Gastrocnemius medialis (tissue), 4 donors: ENCODE measurements around the gene PLAC1.

Source experiments
- POLR2A ChIP-seq, 2 donors: fragments of 450-650 bp; IDR thresholded peaks; one replicate each; pipeline ENCODE4 v1.6.1; 2017; ENCODE audit warnings: antibody characterized with exemption in 2 of 2, mild to moderate bottlenecking in 2 of 2, moderate library complexity in 2 of 2
- TF ChIP-seq, protein P1 (sequence below), 5 experiments: fragments of 450-650 bp in 3 of 5; fragments of 200-600 bp in 2 of 5; sonication (generic) in 2 of 5; IDR thresholded peaks in 4 of 5; conservative IDR thresholded peaks in 1 of 5; 1 replicate in 4 of 5; 2 replicates in 1 of 5; pipeline ENCODE4 v1.5.1; 2016 to 2019; ENCODE audit warnings: antibody characterized with exemption in 5 of 5, mild to moderate bottlenecking in 3 of 5, moderate library complexity in 3 of 5

DNA sequence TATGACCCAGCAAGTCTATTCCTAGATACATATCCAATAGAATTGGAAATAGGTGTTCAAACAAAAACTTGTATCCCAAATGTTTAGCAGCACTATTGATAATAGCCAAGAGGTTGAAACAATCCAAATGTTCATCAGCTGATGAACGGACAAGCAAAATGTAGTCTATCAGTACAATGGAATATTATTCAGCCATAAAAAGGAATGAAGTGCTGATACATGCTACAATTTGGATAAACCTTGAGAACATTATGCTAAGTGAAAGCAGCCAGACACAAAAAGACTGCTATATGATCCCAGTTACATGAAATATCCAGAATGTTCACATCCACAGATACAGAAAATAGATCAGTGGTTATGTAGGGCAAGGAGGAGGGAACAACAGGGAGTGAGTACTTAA is 50.1 kb downstream of the PLAC1 start:
- TF ChIP-seq POLR2A (IDR thresholded peaks at IDR 0.05), result no peak
- TF ChIP-seq, protein P1, sequence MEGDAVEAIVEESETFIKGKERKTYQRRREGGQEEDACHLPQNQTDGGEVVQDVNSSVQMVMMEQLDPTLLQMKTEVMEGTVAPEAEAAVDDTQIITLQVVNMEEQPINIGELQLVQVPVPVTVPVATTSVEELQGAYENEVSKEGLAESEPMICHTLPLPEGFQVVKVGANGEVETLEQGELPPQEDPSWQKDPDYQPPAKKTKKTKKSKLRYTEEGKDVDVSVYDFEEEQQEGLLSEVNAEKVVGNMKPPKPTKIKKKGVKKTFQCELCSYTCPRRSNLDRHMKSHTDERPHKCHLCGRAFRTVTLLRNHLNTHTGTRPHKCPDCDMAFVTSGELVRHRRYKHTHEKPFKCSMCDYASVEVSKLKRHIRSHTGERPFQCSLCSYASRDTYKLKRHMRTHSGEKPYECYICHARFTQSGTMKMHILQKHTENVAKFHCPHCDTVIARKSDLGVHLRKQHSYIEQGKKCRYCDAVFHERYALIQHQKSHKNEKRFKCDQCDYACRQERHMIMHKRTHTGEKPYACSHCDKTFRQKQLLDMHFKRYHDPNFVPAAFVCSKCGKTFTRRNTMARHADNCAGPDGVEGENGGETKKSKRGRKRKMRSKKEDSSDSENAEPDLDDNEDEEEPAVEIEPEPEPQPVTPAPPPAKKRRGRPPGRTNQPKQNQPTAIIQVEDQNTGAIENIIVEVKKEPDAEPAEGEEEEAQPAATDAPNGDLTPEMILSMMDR (IDR thresholded peaks at IDR 0.05 in 4 of 5, conservative IDR thresholded peaks at IDR 0.05 in 1 of 5), result no peak
